ENCODE results near the gene RABGAP1L. TPM values are rescaled to one million over a fixed set of nuclear protein-coding genes. Genes with fewer than 3 reads are reported as not detected.

The RABGAP1L gene
- total and polyA plus RNA-seq, 10 of the 15 experiments (the other 5 are each of a cell fraction or from before 2014, with no cell fraction given) = 5.8 to 194 (median 113) TPM

DNA sequence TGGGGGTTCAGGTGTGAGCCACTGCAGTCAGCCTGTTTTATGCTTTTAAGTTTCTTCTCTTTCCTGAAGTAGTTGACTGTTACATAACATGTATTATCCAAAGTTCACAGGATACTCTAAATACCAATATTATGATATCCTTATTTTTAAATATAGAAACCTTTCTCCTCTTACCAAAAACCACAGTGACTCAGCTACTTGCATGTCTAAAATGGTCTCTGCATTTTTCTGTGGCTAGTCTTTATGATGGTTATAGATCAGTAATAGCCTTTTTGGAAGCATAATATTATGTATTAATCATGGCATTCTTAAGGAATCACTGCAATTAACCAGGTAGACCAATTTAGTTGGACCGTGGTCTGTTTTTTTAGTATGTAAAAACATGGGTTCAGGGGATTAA is 629.7 kb downstream of the RABGAP1L start:
- H3K4me2 ChIP-seq (ENCODE audit: control insufficient read depth, insufficient read depth) = peak overlapping the region; percentile 52
- no TSS peak for BruUV-seq (replicated peaks)
- in situ Hi-C loops (cut with MboI) (no loop called here), intact Hi-C loops (cut with micrococcal nuclease; ENCODE audit: unreplicated experiment) (loop anchor here (5.0 kb wide), 2 partner anchors 178 to 208 kb away; partner anchors contain the start of gene CACYBP)
- DNase-seq (ENCODE audit: low read depth, low spot score) (no peak), ATAC-seq (no peak), FAIRE-seq (peak; percentile 59)
- ChIA-PET CTCF (interaction anchor here (0.8 to 2.1 kb wide), 2 partner anchors 27 to 204 kb away, joined by 3 to 6 read pairs; no protein-coding TSS in a partner anchor), POLR2A (interaction anchor here (2.2 kb wide), 1 partner anchor 11 kb away, joined by 10 read pairs; no protein-coding TSS in a partner anchor), SMC1A (ENCODE audit: uncharacterized antibody, unreplicated experiment) (interaction anchor here (0.7 to 2.8 kb wide), 6 partner anchors 11 to 210 kb away, joined by 3 to 15 read pairs (median 4); no protein-coding TSS in a partner anchor), RAD21 (ENCODE audit: unreplicated experiment) (interaction anchor here (1.1 to 1.7 kb wide), 2 partner anchors 11 to 27 kb away, joined by 3 to 4 read pairs; no protein-coding TSS in a partner anchor)
- no peaks in the 10 kb centered on the region for H3K9me3 ChIP-seq (replicated peaks; ENCODE audit: control insufficient read depth, insufficient read depth, low read length)
- H2AFZ ChIP-seq (ENCODE audit: control insufficient read depth, low read depth, low read length) = no peak overlapping the region
- peaks cover 3% of the 10 kb centered on the region; the same call in 1 of the 2 replicates for H4K20me1 ChIP-seq (ENCODE audit: control insufficient read depth, insufficient read depth)
- TF ChIP-seq NFYB (IDR thresholded peaks at IDR 0.05; ENCODE audit: insufficient read depth, low read depth, low read length) (no peak), HDGF (IDR thresholded peaks at IDR 0.05) (no peak), NR2F1 (conservative IDR thresholded peaks at IDR 0.05) (no peak), RUNX3 (IDR thresholded peaks at IDR 0.05; ENCODE audit: low read length) (peak; percentile 67; the same call in 1 of the 2 replicates), LARP7 (IDR thresholded peaks at IDR 0.05) (no peak), ATF2 (IDR thresholded peaks at IDR 0.05; ENCODE audit: low read length) (no peak), JUNB (IDR thresholded peaks at IDR 0.05) (peak; percentile 5), TCF7 (IDR thresholded peaks at IDR 0.05; ENCODE audit: borderline replicate concordance) (no peak), NFXL1 (IDR thresholded peaks at IDR 0.05; ENCODE audit: borderline replicate concordance) (no peak), MEF2A (IDR thresholded peaks at IDR 0.05; ENCODE audit: insufficient read depth, low read depth, low read length) (peak; percentile 37; the same call in 1 of the 2 replicates), FOXM1 (IDR thresholded peaks at IDR 0.05; ENCODE audit: low read depth, low read length) (0 out of 2 replicates have a peak, but pooled peaks have one; percentile 15), POLR2A (IDR thresholded peaks at IDR 0.05; ENCODE audit: low read depth, low read length) (no peak), RCOR1 (conservative IDR thresholded peaks at IDR 0.05; ENCODE audit: low read depth, low read length) (no peak), KDM1A (IDR thresholded peaks at IDR 0.05; ENCODE audit: borderline replicate concordance) (no peak), NBN (IDR thresholded peaks at IDR 0.05) (no peak)
- TF ChIP-seq, protein P1, sequence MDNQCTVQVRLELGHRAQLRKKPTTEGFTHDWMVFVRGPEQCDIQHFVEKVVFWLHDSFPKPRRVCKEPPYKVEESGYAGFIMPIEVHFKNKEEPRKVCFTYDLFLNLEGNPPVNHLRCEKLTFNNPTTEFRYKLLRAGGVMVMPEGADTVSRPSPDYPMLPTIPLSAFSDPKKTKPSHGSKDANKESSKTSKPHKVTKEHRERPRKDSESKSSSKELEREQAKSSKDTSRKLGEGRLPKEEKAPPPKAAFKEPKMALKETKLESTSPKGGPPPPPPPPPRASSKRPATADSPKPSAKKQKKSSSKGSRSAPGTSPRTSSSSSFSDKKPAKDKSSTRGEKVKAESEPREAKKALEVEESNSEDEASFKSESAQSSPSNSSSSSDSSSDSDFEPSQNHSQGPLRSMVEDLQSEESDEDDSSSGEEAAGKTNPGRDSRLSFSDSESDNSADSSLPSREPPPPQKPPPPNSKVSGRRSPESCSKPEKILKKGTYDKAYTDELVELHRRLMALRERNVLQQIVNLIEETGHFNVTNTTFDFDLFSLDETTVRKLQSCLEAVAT (IDR thresholded peaks at IDR 0.05) = no peak
- no peak overlapping the region for H3K9ac ChIP-seq (ENCODE audit: control insufficient read depth, insufficient read depth, low read length)
- no peaks in the 10 kb centered on the region for H3K27me3 ChIP-seq (replicated peaks in 1 of 2; ENCODE audit: control insufficient read depth in 2 of 2, insufficient read depth in 2 of 2, low read length in 1 of 2)
- no peak overlapping the region for H3K27ac ChIP-seq (ENCODE audit: control insufficient read depth, insufficient read depth)
- H3K79me2 ChIP-seq (ENCODE audit: control insufficient read depth, insufficient read depth, low read length) = no peaks in the 10 kb centered on the region
- no peak overlapping the region for H3K4me3 ChIP-seq
- no peaks in the 10 kb centered on the region; a peak in 1 of 4 replicates for H3K36me3 ChIP-seq (ENCODE audit: control insufficient read depth in 2 of 2, insufficient read depth in 2 of 2, low read length in 1 of 2)
- H3K4me1 ChIP-seq (ENCODE audit: control insufficient read depth, insufficient read depth, low read length) = peaks cover 32% of the 10 kb centered on the region
- WGBS (ENCODE audit: insufficient coverage, insufficient replicate concordance, low lambda C conversion rate, missing lambda C conversion rate) = 27% methylated on average over 1 of the region's 1 CpG

Data from GM12878 (cell line).